Mesendoderm (in vitro differentiated cells): Measurements from ENCODE around the gene KRT86.
"Not testable (repeated sequence)": the region's sequence is repeated elsewhere in the genome, so short reads cannot be mapped to it uniquely, and the experiment has no call there.

Experiments
- DNase-seq: peaks from one replicate; pipeline ENCODE4 v3.0.0; 2013
- H2AK5ac ChIP-seq: 2 replicates; pipeline ENCODE4 v1.6.1; 2013; ENCODE audit warnings: low read length, inconsistent platforms
- H2BK120ac ChIP-seq: 2 replicates; pipeline ENCODE4 v1.6.1; 2013; ENCODE audit warnings: low read depth, mild to moderate bottlenecking, low read length, moderate library complexity, mixed read lengths
- H2BK15ac ChIP-seq: replicated peaks from 2 replicates; pipeline ENCODE4 v1.6.1; 2013; ENCODE audit warnings: low read depth, mild to moderate bottlenecking, moderate library complexity
- H2BK5ac ChIP-seq: 2 replicates; pipeline ENCODE4 v1.6.1; 2013; ENCODE audit warnings: low read length, inconsistent platforms
- H3K18ac ChIP-seq: 2 replicates; pipeline ENCODE4 v1.6.1; 2013; ENCODE audit warnings: mild to moderate bottlenecking, low read length, mixed read lengths
- H3K23ac ChIP-seq: one replicate; pipeline ENCODE4 v1.6.1; 2013; ENCODE audit warnings: low read length
- H3K27ac ChIP-seq: 2 replicates; pipeline ENCODE4 v1.5.1; 2013; ENCODE audit warnings: low read depth, mild to moderate bottlenecking, inconsistent platforms, low read length, moderate library complexity
- H3K27me3 ChIP-seq: 2 replicates; pipeline ENCODE4 v1.6.1; 2013; ENCODE audit warnings: low read length, control low read depth, mild to moderate bottlenecking, inconsistent platforms; ENCODE audit not compliant: insufficient read depth, poor library complexity
- H3K36me3 ChIP-seq: 2 replicates; pipeline ENCODE4 v1.6.1; 2013; ENCODE audit warnings: low read length, inconsistent platforms; ENCODE audit not compliant: control insufficient read depth, insufficient read depth
- H3K4ac ChIP-seq: one replicate; pipeline ENCODE4 v1.6.1; 2013; ENCODE audit warnings: low read depth, mild to moderate bottlenecking, low read length, moderate library complexity
- H3K4me1 ChIP-seq: 2 replicates; pipeline ENCODE4 v1.6.1; 2013; ENCODE audit warnings: low read depth, low read length, inconsistent platforms; ENCODE audit not compliant: control insufficient read depth
- H3K4me2 ChIP-seq: 2 replicates; pipeline ENCODE4 v1.6.1; 2013; ENCODE audit warnings: low read length
- H3K4me3 ChIP-seq: 2 replicates; pipeline ENCODE4 v1.5.1; 2013; ENCODE audit warnings: mild to moderate bottlenecking, low read length
- H3K56ac ChIP-seq: one replicate; pipeline ENCODE4 v1.6.1; 2013; ENCODE audit warnings: low read length
- H3K79me1 ChIP-seq: 2 replicates; pipeline ENCODE4 v1.6.1; 2013; ENCODE audit warnings: low read length, inconsistent platforms
- H3K79me2 ChIP-seq: 2 replicates; pipeline ENCODE4 v1.6.1; 2013; ENCODE audit warnings: mild to moderate bottlenecking, low read length; ENCODE audit not compliant: control insufficient read depth, insufficient read depth
- H3K9ac ChIP-seq: 2 replicates; pipeline ENCODE4 v1.6.1; 2013; ENCODE audit warnings: low read length, inconsistent platforms
- H4K5ac ChIP-seq: one replicate; pipeline ENCODE4 v1.6.1; 2013; ENCODE audit warnings: low read length
- H4K8ac ChIP-seq: one replicate; pipeline ENCODE4 v1.6.1; 2013; ENCODE audit warnings: low read depth, mild to moderate bottlenecking, control low read depth, low read length, moderate library complexity
- WGBS: extraction: QIAGEN DNeasy Blood & Tissue Kit; methylation state at CpG from one replicate; pipeline ENCODE4 v1.1.7; 2013; ENCODE audit warnings: low lambda C conversion rate, missing lambda C conversion rate; ENCODE audit not compliant: insufficient coverage; ENCODE audit errors: extremely low coverage; 5-methylcytosine and 5-hydroxymethylcytosine counted together

Gene KRT86

DNA sequence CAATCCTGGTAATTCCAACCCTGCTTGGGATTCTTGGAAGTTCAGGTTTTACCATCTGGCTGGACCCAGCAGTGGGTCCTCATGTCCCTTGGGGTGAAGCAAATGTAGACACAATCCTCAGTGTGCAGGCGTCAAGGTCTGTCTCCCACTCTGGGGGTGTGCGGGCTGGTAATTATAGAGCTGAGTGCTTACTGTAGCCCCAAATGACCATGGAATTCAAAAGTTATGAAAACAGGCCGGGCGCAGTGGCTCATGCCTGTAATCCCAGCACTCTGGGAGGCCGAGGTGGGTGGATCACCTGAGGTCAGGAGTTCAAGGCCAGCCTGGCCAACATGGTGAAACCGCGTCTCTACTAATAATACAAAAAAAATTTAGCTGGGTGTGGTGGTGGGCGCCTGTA, 70.6 kb downstream of the KRT86 start:
- no CpG with 5 or more reads among the region's 8 CpGs for WGBS
- not testable (repeated sequence) for H4K8ac ChIP-seq, H3K27ac ChIP-seq, H3K23ac ChIP-seq, H3K27me3 ChIP-seq, H2BK5ac ChIP-seq, H3K79me2 ChIP-seq, H3K56ac ChIP-seq, H2BK120ac ChIP-seq, H4K5ac ChIP-seq, H3K18ac ChIP-seq, H3K4me1 ChIP-seq, H3K4me3 ChIP-seq, H3K9ac ChIP-seq, H3K36me3 ChIP-seq, H2AK5ac ChIP-seq, DNase-seq, H3K79me1 ChIP-seq, H2BK15ac ChIP-seq, H3K4me2 ChIP-seq, H3K4ac ChIP-seq

DNA sequence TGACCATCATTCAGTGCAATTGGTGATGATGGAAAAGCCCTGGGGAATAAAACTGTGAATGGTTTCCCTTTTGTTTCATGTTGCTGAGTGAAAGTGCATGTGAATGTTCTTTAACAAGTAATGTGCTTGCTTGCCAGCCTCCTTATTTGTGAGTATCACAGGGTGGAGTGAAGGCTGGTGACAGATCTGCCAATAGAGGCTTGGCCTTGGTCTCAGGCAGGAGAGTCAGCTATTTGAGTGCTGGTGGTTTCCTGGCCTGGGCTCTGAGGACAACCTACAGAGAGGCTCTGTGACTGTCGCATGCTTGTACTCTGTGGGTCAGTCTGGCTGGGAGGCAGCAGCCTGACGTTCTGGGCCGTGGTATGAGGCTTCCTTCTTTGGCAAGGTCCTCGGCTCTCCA, 72.1 kb downstream of the KRT86 start:
- Histone ChIP-seq H3K4me2 (no peak overlapping the region), H2AK5ac (no peak overlapping the region), H3K18ac (no peak overlapping the region), H3K27me3 (no peaks in the 10 kb centered on the region), H3K56ac (no peak overlapping the region), H3K79me2 (no peaks in the 10 kb centered on the region), H2BK120ac (no peak overlapping the region), H4K5ac (no peak overlapping the region), H3K9ac (no peak overlapping the region), H3K27ac (no peak overlapping the region), H3K36me3 (no peaks in the 10 kb centered on the region), H3K4me3 (no peak overlapping the region), H4K8ac (no peak overlapping the region), H3K4me1 (no peaks in the 10 kb centered on the region), H3K79me1 (no peaks in the 10 kb centered on the region), H3K4ac (no peak overlapping the region), H2BK5ac (no peak overlapping the region), H2BK15ac (no peak overlapping the region), H3K23ac (no peak overlapping the region)
- no peak for DNase-seq
- no CpG with 5 or more reads among the region's 4 CpGs for WGBS

GRCh38 chr12:52347016-52347415, 72.6 kb downstream of the KRT86 start:
- H3K4me2 ChIP-seq = no peak overlapping the region
- no peak overlapping the region for H3K9ac ChIP-seq
- H2BK15ac ChIP-seq = no peak overlapping the region
- no peaks in the 10 kb centered on the region for H3K79me2 ChIP-seq
- no peak overlapping the region for H3K23ac ChIP-seq
- no peaks in the 10 kb centered on the region for H3K27me3 ChIP-seq
- no peak overlapping the region for H3K56ac ChIP-seq
- no peaks in the 10 kb centered on the region for H3K36me3 ChIP-seq
- no peak for DNase-seq
- WGBS = no CpG with 5 or more reads among the region's 9 CpGs
- H3K4me3 ChIP-seq = no peak overlapping the region
- H3K4ac ChIP-seq = no peak overlapping the region
- H2BK120ac ChIP-seq = no peak overlapping the region
- no peak overlapping the region for H2AK5ac ChIP-seq
- H3K4me1 ChIP-seq = no peaks in the 10 kb centered on the region
- no peak overlapping the region for H4K8ac ChIP-seq
- H4K5ac ChIP-seq = no peak overlapping the region
- no peaks in the 10 kb centered on the region for H3K79me1 ChIP-seq
- H3K18ac ChIP-seq = no peak overlapping the region
- no peak overlapping the region for H3K27ac ChIP-seq
- H2BK5ac ChIP-seq = no peak overlapping the region

GRCh38 chr12:52347551-52348510, 73.4 kb downstream of the KRT86 start:
- Histone ChIP-seq H3K27me3 (no peaks in the 10 kb centered on the region), H3K27ac (no peak overlapping the region), H3K18ac (no peak overlapping the region), H3K36me3 (no peaks in the 10 kb centered on the region), H3K4me2 (no peak overlapping the region), H3K4me3 (no peak overlapping the region), H3K9ac (no peak overlapping the region), H4K8ac (no peak overlapping the region), H2BK5ac (no peak overlapping the region), H2BK120ac (no peak overlapping the region), H3K79me1 (no peaks in the 10 kb centered on the region), H3K79me2 (no peaks in the 10 kb centered on the region), H4K5ac (no peak overlapping the region), H3K23ac (no peak overlapping the region), H3K4me1 (no peaks in the 10 kb centered on the region), H2BK15ac (no peak overlapping the region), H2AK5ac (no peak overlapping the region), H3K4ac (no peak overlapping the region), H3K56ac (no peak overlapping the region)
- no CpG with 5 or more reads among the region's 16 CpGs for WGBS
- DNase-seq = no peak

- Histone ChIP-seq H2BK120ac (no peak overlapping the region), H3K23ac (no peak overlapping the region), H4K8ac (no peak overlapping the region), H2BK15ac (no peak overlapping the region), H4K5ac (no peak overlapping the region), H3K27me3 (no peaks in the 10 kb centered on the region), H3K4me1 (no peaks in the 10 kb centered on the region), H3K9ac (no peak overlapping the region), H3K18ac (no peak overlapping the region), H2AK5ac (no peak overlapping the region), H3K4me3 (no peak overlapping the region), H2BK5ac (no peak overlapping the region), H3K56ac (no peak overlapping the region), H3K79me2 (no peaks in the 10 kb centered on the region), H3K79me1 (no peaks in the 10 kb centered on the region), H3K36me3 (no peaks in the 10 kb centered on the region), H3K4me2 (no peak overlapping the region), H3K27ac (no peak overlapping the region), H3K4ac (no peak overlapping the region)
- no peak for DNase-seq
- 100% methylated on average over 2 of the region's 6 CpGs for WGBS
Measured at GRCh38 chr12:52349196-52349595, 74.8 kb downstream of the KRT86 start.
